Measurements from ENCODE around the gene RPS21. TPM values are rescaled to one million over a fixed set of nuclear protein-coding genes. Genes with fewer than 3 reads are reported as not detected.

RPS21 gene
- polyA plus RNA-seq, 1 of the 3 experiments (the other 2 are of a cell fraction) = 16,625 TPM

- Histone ChIP-seq H2AFZ (ENCODE audit: low read depth) (no peak overlapping the region), H3K79me2 (ENCODE audit: insufficient read depth) (no peaks in the 10 kb centered on the region), H3K36me3 (replicated peaks in 1 of 2; ENCODE audit: control insufficient read depth in 1 of 2, insufficient read depth in 2 of 2, low read length in 1 of 2) (peaks cover 12 to 34% of the 10 kb centered on the region in 2 experiments), H3K4me3 (ENCODE audit: low read depth in 2 of 2, low read length in 1 of 2) (no peak overlapping the region), H3F3A (replicated peaks; ENCODE audit: insufficient read depth) (no peaks in the 10 kb centered on the region), H3K9me2 (no peaks in the 10 kb centered on the region), H3K27ac (ENCODE audit: low read depth in 2 of 2, low read length in 1 of 2) (no peak overlapping the region), H3K9me3 (no peaks in the 10 kb centered on the region), H4K20me1 (ENCODE audit: insufficient read depth) (no peaks in the 10 kb centered on the region), H3K4me1 (ENCODE audit: control insufficient read depth in 1 of 2, insufficient read depth in 2 of 2, low read depth in 1 of 2, low read length in 1 of 2) (no peaks in the 10 kb centered on the region), H3K9ac (no peak overlapping the region), H3K27me3 (ENCODE audit: insufficient read depth) (no peaks in the 10 kb centered on the region), H3K4me2 (no peak overlapping the region)
- 88% methylated on average over 13 of the region's 14 CpGs for WGBS (ENCODE audit: low lambda C conversion rate)
- POLR2A ChIA-PET = interaction anchor here (0.6 to 1.1 kb wide), 2 partner anchors 15 to 26 kb away, joined by 3 read pairs; no protein-coding TSS in a partner anchor
- DNase-seq = no peak
- CTCF ChIA-PET = interaction anchor here (0.9 to 2.1 kb wide), 3 partner anchors 13 to 44 kb away, joined by 3 to 8 read pairs (median 4); no protein-coding TSS in a partner anchor
- TF ChIP-seq ELF1 (IDR thresholded peaks at IDR 0.05) (no peak), MAX (IDR thresholded peaks at IDR 0.05; ENCODE audit: low read depth) (no peak), FOSL2 (IDR thresholded peaks at IDR 0.05; ENCODE audit: borderline replicate concordance, low read depth) (no peak), MXI1 (IDR thresholded peaks at IDR 0.05; ENCODE audit: low read depth, low read length) (no peak), GATA2 (CRISPR knock-in tag; IDR thresholded peaks at IDR 0.05) (no peak), SMC3 (IDR thresholded peaks at IDR 0.05; ENCODE audit: low read depth, low read length) (no peak), YY1 (IDR thresholded peaks at IDR 0.05; ENCODE audit: low read depth) (no peak), TAF1 (IDR thresholded peaks at IDR 0.05; ENCODE audit: borderline replicate concordance, low read depth, low read length) (no peak), RFX5 (IDR thresholded peaks at IDR 0.05; ENCODE audit: low read length) (no peak), REST (IDR thresholded peaks at IDR 0.05; ENCODE audit: low read depth, low read length) (no peak), RCOR1 (IDR thresholded peaks at IDR 0.05; ENCODE audit: low read length) (no peak), USF1 (IDR thresholded peaks at IDR 0.05; ENCODE audit: borderline replicate concordance, low read depth) (no peak), NRF1 (IDR thresholded peaks at IDR 0.05; ENCODE audit: low read depth, low read length) (no peak), EP300 (IDR thresholded peaks at IDR 0.05; ENCODE audit: borderline replicate concordance in 1 of 2, low read depth in 1 of 2, low read length in 1 of 2) (no peak), RAD21 (IDR thresholded peaks at IDR 0.05; ENCODE audit: low read length) (no peak), CTCF (IDR thresholded peaks at IDR 0.05) (no peak), FOXJ3 (CRISPR knock-in tag; IDR thresholded peaks at IDR 0.05) (no peak)
These were observed 47.2 kb upstream of the RPS21 start for GRCh38 chr20:62339647-62340062.
